ENCODE results near the gene SBK2. TPM values are rescaled to one million over a fixed set of nuclear protein-coding genes. Genes with fewer than 3 reads are reported as not detected.
"Not testable (repeated sequence)": the region's sequence is repeated elsewhere in the genome, so short reads cannot be mapped to it uniquely, and the experiment has no call there.

SBK2 gene
- polyA plus RNA-seq, 1 of the 3 experiments (the other 2 are of a cell fraction): 0.20 TPM

DNA sequence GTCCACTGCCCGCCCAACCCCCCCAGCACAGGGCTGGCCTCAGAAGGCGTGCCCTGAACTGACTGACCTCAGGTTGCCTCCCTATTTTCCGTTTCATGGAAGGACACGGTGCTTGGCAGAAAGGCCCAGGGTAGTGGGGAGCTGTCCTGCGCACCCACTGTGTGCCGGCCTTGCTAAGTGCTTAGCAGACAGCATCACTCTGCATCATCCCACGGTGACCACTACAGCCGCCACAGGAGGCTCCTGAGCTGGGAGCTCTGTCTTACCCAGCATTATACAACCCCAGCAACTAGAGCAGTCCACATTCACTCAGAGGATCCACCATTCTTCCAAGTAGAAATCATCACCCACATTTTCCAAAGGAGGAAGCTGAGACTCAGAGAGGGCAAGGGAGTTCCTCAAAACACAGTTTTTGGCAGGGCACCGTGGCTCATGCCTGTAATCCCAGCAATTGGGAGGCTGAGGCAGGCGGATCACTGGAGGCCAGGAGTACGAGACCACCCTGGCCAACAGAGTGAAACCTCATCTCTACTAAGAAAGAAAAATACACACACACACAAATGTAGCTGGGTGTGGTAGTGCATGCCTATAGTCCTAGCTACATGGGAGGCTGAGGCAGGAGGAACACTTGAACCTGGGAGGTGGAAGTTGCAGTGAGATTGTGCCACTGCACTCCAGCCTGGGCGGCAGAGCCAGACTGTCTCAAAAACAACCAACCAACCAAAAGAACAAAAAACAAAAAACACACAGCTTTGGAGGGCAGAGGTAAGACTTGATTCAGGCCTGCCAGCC is 1.6 kb downstream of the SBK2 start:
- Histone ChIP-seq H3F3A (replicated peaks; ENCODE audit: insufficient read depth) (peaks cover 4% of the 10 kb centered on the region), H3K4me3 (ENCODE audit: low read depth in 2 of 2, low read length in 1 of 2) (no peak overlapping the region), H4K20me1 (ENCODE audit: insufficient read depth) (no peaks in the 10 kb centered on the region), H3K27me3 (ENCODE audit: insufficient read depth) (no peaks in the 10 kb centered on the region), H3K79me2 (ENCODE audit: insufficient read depth) (no peaks in the 10 kb centered on the region), H2AFZ (ENCODE audit: low read depth) (no peak overlapping the region), H3K4me1 (ENCODE audit: control insufficient read depth in 1 of 2, insufficient read depth in 2 of 2, low read depth in 1 of 2, low read length in 1 of 2) (peaks cover 0 to 3% of the 10 kb centered on the region in 2 experiments; a peak in 2 of 4 replicates), H3K27ac (ENCODE audit: low read depth in 2 of 2, low read length in 1 of 2) (no peak overlapping the region), H3K9me3 (no peaks in the 10 kb centered on the region), H3K9ac (no peak overlapping the region), H3K9me2 (no peaks in the 10 kb centered on the region), H3K36me3 (replicated peaks in 1 of 2; ENCODE audit: control insufficient read depth in 1 of 2, insufficient read depth in 2 of 2, low read length in 1 of 2) (no peaks in the 10 kb centered on the region), H3K4me2 (no peak overlapping the region)
- POLR2A ChIA-PET: no interaction called here
- TF ChIP-seq, protein P1, sequence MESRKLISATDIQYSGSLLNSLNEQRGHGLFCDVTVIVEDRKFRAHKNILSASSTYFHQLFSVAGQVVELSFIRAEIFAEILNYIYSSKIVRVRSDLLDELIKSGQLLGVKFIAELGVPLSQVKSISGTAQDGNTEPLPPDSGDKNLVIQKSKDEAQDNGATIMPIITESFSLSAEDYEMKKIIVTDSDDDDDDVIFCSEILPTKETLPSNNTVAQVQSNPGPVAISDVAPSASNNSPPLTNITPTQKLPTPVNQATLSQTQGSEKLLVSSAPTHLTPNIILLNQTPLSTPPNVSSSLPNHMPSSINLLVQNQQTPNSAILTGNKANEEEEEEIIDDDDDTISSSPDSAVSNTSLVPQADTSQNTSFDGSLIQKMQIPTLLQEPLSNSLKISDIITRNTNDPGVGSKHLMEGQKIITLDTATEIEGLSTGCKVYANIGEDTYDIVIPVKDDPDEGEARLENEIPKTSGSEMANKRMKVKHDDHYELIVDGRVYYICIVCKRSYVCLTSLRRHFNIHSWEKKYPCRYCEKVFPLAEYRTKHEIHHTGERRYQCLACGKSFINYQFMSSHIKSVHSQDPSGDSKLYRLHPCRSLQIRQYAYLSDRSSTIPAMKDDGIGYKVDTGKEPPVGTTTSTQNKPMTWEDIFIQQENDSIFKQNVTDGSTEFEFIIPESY (IDR thresholded peaks at IDR 0.05; ENCODE audit: borderline replicate concordance, low read depth): no peak
- no peak for TF ChIP-seq POLR2AphosphoS5 (IDR thresholded peaks at IDR 0.05; ENCODE audit: low read depth, low read length)
- no peak for TF ChIP-seq RAD21 (IDR thresholded peaks at IDR 0.05; ENCODE audit: low read length)
- TF ChIP-seq MXI1 (IDR thresholded peaks at IDR 0.05; ENCODE audit: low read depth, low read length): no peak
- TF ChIP-seq RFX5 (IDR thresholded peaks at IDR 0.05; ENCODE audit: low read length): no peak
- TF ChIP-seq NFIC (IDR thresholded peaks at IDR 0.05; ENCODE audit: borderline replicate concordance): no peak
- TF ChIP-seq, protein P2, sequence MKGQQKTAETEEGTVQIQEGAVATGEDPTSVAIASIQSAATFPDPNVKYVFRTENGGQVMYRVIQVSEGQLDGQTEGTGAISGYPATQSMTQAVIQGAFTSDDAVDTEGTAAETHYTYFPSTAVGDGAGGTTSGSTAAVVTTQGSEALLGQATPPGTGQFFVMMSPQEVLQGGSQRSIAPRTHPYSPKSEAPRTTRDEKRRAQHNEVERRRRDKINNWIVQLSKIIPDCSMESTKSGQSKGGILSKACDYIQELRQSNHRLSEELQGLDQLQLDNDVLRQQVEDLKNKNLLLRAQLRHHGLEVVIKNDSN (IDR thresholded peaks at IDR 0.05; ENCODE audit: borderline replicate concordance, low read depth): no peak
- TF ChIP-seq GABPA (IDR thresholded peaks at IDR 0.05; ENCODE audit: low read depth): no peak
- no peak for TF ChIP-seq EP300 (IDR thresholded peaks at IDR 0.05; ENCODE audit: borderline replicate concordance in 1 of 2, low read depth in 1 of 2, low read length in 1 of 2)
- TF ChIP-seq, protein P3, sequence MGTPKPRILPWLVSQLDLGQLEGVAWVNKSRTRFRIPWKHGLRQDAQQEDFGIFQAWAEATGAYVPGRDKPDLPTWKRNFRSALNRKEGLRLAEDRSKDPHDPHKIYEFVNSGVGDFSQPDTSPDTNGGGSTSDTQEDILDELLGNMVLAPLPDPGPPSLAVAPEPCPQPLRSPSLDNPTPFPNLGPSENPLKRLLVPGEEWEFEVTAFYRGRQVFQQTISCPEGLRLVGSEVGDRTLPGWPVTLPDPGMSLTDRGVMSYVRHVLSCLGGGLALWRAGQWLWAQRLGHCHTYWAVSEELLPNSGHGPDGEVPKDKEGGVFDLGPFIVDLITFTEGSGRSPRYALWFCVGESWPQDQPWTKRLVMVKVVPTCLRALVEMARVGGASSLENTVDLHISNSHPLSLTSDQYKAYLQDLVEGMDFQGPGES (IDR thresholded peaks at IDR 0.05; ENCODE audit: low read depth, low read length): no peak
- 74% methylated on average over 6 of the region's 12 CpGs for WGBS (ENCODE audit: low lambda C conversion rate)
- no peak for DNase-seq
- CTCF ChIA-PET: interaction anchor here (1.0 to 2.1 kb wide), 5 partner anchors 9 to 96 kb away, joined by 3 to 9 read pairs (median 5); no protein-coding TSS in a partner anchor

DNA sequence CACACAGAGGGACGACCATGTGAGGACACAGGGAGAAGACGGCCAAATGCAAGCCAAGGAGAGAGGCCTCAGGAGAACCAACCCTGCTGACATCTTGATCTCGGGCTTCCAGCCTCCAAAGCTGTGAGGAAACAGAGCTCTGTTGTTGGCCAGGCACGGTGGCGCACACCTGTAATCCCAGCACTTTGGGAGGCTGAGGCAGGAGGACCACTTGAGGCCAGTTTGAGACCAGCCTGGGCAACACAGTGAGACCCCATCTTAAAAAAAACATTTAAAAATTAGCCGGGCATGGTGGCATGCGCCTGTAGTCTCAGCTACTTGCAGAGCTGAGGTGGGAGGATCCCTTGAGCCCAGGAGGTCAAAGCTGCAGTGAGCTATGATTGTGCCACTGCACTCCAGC is 2.7 kb downstream of the SBK2 start:
- CTCF ChIA-PET: interaction anchor here (1.1 to 2.1 kb wide), 4 partner anchors 17 to 65 kb away, joined by 3 to 7 read pairs (median 4); partner anchors contain the start of gene FIZ1
- H3K27ac ChIP-seq (ENCODE audit: low read depth in 2 of 2, low read length in 1 of 2); H3K4me1 ChIP-seq (ENCODE audit: control insufficient read depth in 1 of 2, insufficient read depth in 2 of 2, low read depth in 1 of 2, low read length in 1 of 2); H3K9me2 ChIP-seq; H2AFZ ChIP-seq (ENCODE audit: low read depth); POLR2A ChIA-PET; H3K36me3 ChIP-seq (replicated peaks in 1 of 2; ENCODE audit: control insufficient read depth in 1 of 2, insufficient read depth in 2 of 2, low read length in 1 of 2); H3K4me2 ChIP-seq; H3K9ac ChIP-seq; H3K4me3 ChIP-seq (ENCODE audit: low read depth in 2 of 2, low read length in 1 of 2); H4K20me1 ChIP-seq (ENCODE audit: insufficient read depth); H3K27me3 ChIP-seq (ENCODE audit: insufficient read depth); DNase-seq; H3K79me2 ChIP-seq (ENCODE audit: insufficient read depth); H3K9me3 ChIP-seq; H3F3A ChIP-seq (replicated peaks; ENCODE audit: insufficient read depth): not testable (repeated sequence)
- WGBS (ENCODE audit: low lambda C conversion rate): 89% methylated on average over 7 of the region's 7 CpGs
